ENCODE measurements around the gene HSPA12B. TPM values are rescaled to one million over a fixed set of nuclear protein-coding genes. Genes with fewer than 3 reads are reported as not detected.

Gene HSPA12B
- total and polyA plus RNA-seq, 4 donors: 0.25 to 21.2 (median 6.5) TPM

DNA sequence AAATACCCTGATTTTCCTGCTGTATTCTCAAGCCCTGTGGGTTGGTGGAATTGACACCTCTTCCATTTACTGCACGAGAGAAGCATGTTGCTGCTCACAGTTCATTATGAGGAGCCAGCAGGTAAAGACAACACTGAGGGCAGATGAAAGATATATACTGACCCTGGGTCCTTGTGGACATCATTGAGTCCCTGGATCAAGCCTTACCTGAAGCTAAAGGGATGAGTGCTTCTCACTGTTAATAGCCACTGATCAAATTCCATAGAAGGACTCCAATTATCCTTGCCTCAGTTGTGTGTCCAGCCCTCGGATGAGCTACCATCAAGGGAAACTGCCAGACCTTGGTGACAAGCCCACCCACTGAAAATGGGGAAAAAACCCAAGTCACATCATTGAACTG is 12.4 kb upstream of the HSPA12B start:
- DNase-seq: no peak
- H3K27ac ChIP-seq (ENCODE audit: low read depth in 1 of 2, low read length in 2 of 2): no peak overlapping the region
- no peak overlapping the region for H3K4me3 ChIP-seq (ENCODE audit: low read length in 2 of 2)
- WGBS, 2 donors: 70 to 74% methylated on average over 2 of the region's 2 CpGs
- no peaks in the 10 kb centered on the region for H3K9me3 ChIP-seq (ENCODE audit: control insufficient read depth, low read length)
- intact Hi-C loops (cut with DNase I): no loop called here
- H3K36me3 ChIP-seq (ENCODE audit: control insufficient read depth in 1 of 2, insufficient read depth in 2 of 2, low read length in 1 of 2): no peaks in the 10 kb centered on the region
- H3K4me1 ChIP-seq (ENCODE audit: control insufficient read depth in 1 of 2, insufficient read depth in 2 of 2, low read length in 2 of 2): no peaks in the 10 kb centered on the region
- no peaks in the 10 kb centered on the region for H3K27me3 ChIP-seq (ENCODE audit: control insufficient read depth in 1 of 2, insufficient read depth in 2 of 2, low read length in 1 of 2)
- ATAC-seq (ENCODE audit: low FRiP score): no peak

- Histone ChIP-seq H3K9me3 (ENCODE audit: control insufficient read depth, low read length) (no peaks in the 10 kb centered on the region), H3K4me3 (ENCODE audit: low read length in 2 of 2) (no peak overlapping the region), H3K27ac (ENCODE audit: low read depth in 1 of 2, low read length in 2 of 2) (no peak overlapping the region), H3K27me3 (ENCODE audit: control insufficient read depth in 1 of 2, insufficient read depth in 2 of 2, low read length in 1 of 2) (no peaks in the 10 kb centered on the region), H3K36me3 (ENCODE audit: control insufficient read depth in 1 of 2, insufficient read depth in 2 of 2, low read length in 1 of 2) (no peaks in the 10 kb centered on the region), H3K4me1 (ENCODE audit: control insufficient read depth in 1 of 2, insufficient read depth in 2 of 2, low read length in 2 of 2) (no peaks in the 10 kb centered on the region)
- no peak for ATAC-seq (ENCODE audit: low FRiP score)
- no peak for DNase-seq
- 63 to 64% methylated on average over 6 of the region's 6 CpGs for WGBS, 2 donors
- intact Hi-C loops (cut with DNase I): no loop called here
Measured at GRCh38 chr20:3720626-3721025, 11.9 kb upstream of the HSPA12B start.

DNA sequence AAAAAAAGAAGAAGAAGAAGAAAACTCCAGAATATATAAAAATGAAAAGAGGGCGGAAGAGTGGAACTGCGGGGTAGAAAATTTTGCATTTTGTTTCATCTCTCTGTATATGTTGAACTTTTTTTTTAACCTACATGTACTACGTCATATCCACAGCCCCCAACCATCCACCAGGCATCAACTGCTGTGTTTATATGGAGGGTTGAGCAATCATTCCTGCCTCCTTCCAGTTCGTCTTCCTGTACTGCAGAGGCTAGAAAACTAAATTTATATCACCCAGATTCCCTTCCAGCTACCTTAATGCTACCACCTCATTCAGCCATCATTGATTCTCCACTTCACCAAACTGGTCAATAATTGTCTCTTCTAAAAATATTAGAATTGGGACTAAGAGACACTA is 10.6 kb upstream of the HSPA12B start:
- Histone ChIP-seq H3K27me3 (ENCODE audit: control insufficient read depth in 1 of 2, insufficient read depth in 2 of 2, low read length in 1 of 2) (no peaks in the 10 kb centered on the region), H3K9me3 (ENCODE audit: control insufficient read depth, low read length) (no peaks in the 10 kb centered on the region), H3K4me1 (ENCODE audit: control insufficient read depth in 1 of 2, insufficient read depth in 2 of 2, low read length in 2 of 2) (no peaks in the 10 kb centered on the region), H3K27ac (ENCODE audit: low read depth in 1 of 2, low read length in 2 of 2) (no peak overlapping the region), H3K36me3 (ENCODE audit: control insufficient read depth in 1 of 2, insufficient read depth in 2 of 2, low read length in 1 of 2) (no peaks in the 10 kb centered on the region), H3K4me3 (ENCODE audit: low read length in 2 of 2) (no peak overlapping the region)
- DNase-seq: no peak
- intact Hi-C loops (cut with DNase I): no loop called here
- 78 to 84% methylated on average over 4 of the region's 4 CpGs for WGBS, 2 donors
- no peak for ATAC-seq (ENCODE audit: low FRiP score)

GRCh38 chr20:3723284-3723683 is 9.2 kb upstream of the HSPA12B start:
- WGBS, 2 donors: 92 to 95% methylated on average over 8 of the region's 8 CpGs
- Histone ChIP-seq H3K27me3 (ENCODE audit: control insufficient read depth in 1 of 2, insufficient read depth in 2 of 2, low read length in 1 of 2) (no peaks in the 10 kb centered on the region), H3K36me3 (ENCODE audit: control insufficient read depth in 1 of 2, insufficient read depth in 2 of 2, low read length in 1 of 2) (no peaks in the 10 kb centered on the region)

DNA sequence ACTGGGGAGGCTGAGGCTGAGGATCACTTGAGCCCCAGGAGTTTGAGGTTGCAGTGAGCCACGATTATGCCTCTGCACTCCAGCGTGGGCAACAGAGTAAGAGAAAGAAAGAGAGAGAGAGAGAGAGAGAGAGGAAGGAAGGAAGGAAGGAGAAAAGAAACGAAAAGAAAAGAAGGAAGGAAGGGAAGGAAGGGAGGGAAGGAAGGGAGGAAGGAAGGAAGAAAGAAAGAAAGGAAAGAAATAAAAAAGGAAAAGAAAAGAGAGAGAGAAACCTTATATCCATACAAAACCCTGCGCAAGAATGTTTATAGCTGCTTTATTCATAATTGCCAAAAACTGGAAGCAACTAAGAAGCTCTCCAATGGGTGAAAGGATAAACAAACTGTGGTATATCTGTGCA is 8.1 kb upstream of the HSPA12B start:
- DNase-seq (no peak), ATAC-seq (ENCODE audit: low FRiP score) (no peak)
- Histone ChIP-seq H3K4me1 (ENCODE audit: control insufficient read depth in 1 of 2, insufficient read depth in 2 of 2, low read length in 2 of 2) (no peaks in the 10 kb centered on the region), H3K4me3 (ENCODE audit: low read length in 2 of 2) (no peak overlapping the region), H3K36me3 (ENCODE audit: control insufficient read depth in 1 of 2, insufficient read depth in 2 of 2, low read length in 1 of 2) (no peaks in the 10 kb centered on the region), H3K9me3 (ENCODE audit: control insufficient read depth, low read length) (no peaks in the 10 kb centered on the region), H3K27ac (ENCODE audit: low read depth in 1 of 2, low read length in 2 of 2) (no peak overlapping the region), H3K27me3 (ENCODE audit: control insufficient read depth in 1 of 2, insufficient read depth in 2 of 2, low read length in 1 of 2) (no peaks in the 10 kb centered on the region)
- intact Hi-C loops (cut with DNase I): no loop called here
- WGBS, 2 donors: 67 to 72% methylated on average over 4 of the region's 4 CpGs

More at GRCh38 chr20:3723284-3723683, 9.2 kb upstream of the HSPA12B start:
- H3K4me3 ChIP-seq (ENCODE audit: low read length in 2 of 2): no peak overlapping the region
- H3K9me3 ChIP-seq (ENCODE audit: control insufficient read depth, low read length): no peaks in the 10 kb centered on the region
- ATAC-seq (ENCODE audit: low FRiP score) (no peak), DNase-seq (no peak)
- intact Hi-C loops (cut with DNase I): no loop called here
- no peak overlapping the region for H3K27ac ChIP-seq (ENCODE audit: low read depth in 1 of 2, low read length in 2 of 2)
- H3K4me1 ChIP-seq (ENCODE audit: control insufficient read depth in 1 of 2, insufficient read depth in 2 of 2, low read length in 2 of 2): no peaks in the 10 kb centered on the region

DNA sequence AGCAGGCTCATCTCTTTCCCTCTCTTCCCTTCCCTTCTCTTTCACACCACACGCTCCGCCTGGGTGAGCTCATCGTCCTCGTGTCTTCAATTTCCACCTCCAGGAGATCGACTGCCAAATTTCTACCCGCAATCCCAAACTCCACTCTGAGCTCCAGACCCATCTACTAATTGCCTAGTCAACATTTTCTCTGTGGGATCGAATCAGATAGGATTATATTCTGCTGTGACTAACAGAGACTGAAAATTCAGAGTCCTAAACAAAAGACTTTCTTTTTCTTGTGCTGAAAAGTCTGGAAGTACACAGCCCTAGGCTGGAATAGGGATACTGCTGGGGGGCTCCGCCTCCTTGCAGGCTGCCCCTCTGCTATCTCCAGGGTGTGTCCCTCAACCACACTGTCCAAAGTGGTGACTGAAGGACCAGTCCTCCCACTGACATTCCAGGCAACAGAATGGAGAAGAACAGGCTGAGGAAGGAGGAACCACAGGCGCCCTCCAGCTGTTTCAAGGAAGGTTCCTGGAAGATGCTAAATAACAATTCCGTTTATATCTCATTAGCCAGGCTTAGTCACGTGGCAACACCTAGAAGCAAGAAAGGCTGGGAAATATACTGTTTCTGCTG is 5.0 kb upstream of the HSPA12B start:
- H3K4me3 ChIP-seq (ENCODE audit: low read length in 2 of 2): no peak overlapping the region
- no peaks in the 10 kb centered on the region for H3K27me3 ChIP-seq (ENCODE audit: control insufficient read depth in 1 of 2, insufficient read depth in 2 of 2, low read length in 1 of 2)
- 40 to 41% methylated on average over 11 of the region's 11 CpGs for WGBS, 2 donors

DNA sequence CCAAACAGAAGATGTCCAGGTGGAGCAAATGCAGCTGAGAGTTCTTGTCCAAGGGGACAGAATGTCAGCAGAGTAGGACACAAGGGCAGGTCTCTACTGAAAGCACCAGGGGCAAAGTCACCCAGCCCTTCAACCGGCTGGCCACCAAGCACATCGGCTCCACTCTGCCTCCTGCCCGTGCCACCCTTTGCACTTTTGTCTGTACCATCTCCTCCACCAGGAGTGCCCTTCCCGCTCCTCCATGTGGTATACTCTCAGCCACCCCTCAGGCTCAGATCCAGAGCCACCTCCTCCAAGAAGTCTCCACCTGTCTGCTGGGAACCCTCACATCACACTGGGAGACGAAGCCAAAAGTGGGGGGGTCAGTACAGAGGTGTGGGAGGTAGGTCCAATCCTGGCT is 4.1 kb upstream of the HSPA12B start:
- no peak overlapping the region for H3K4me3 ChIP-seq (ENCODE audit: low read length in 2 of 2)
- ATAC-seq (ENCODE audit: low FRiP score): no peak
- H3K36me3 ChIP-seq (ENCODE audit: control insufficient read depth in 1 of 2, insufficient read depth in 2 of 2, low read length in 1 of 2): no peaks in the 10 kb centered on the region
- 77 to 82% methylated on average over 5 of the region's 5 CpGs for WGBS, 2 donors
- H3K9me3 ChIP-seq (ENCODE audit: control insufficient read depth, low read length): no peaks in the 10 kb centered on the region
- DNase-seq: no peak
- intact Hi-C loops (cut with DNase I): no loop called here
- H3K4me1 ChIP-seq (ENCODE audit: control insufficient read depth in 1 of 2, insufficient read depth in 2 of 2, low read length in 2 of 2): no peaks in the 10 kb centered on the region
- no peaks in the 10 kb centered on the region for H3K27me3 ChIP-seq (ENCODE audit: control insufficient read depth in 1 of 2, insufficient read depth in 2 of 2, low read length in 1 of 2)
- no peak overlapping the region for H3K27ac ChIP-seq (ENCODE audit: low read depth in 1 of 2, low read length in 2 of 2)

More for the DNA sequence above, 5.0 kb upstream of the HSPA12B start:
- DNase-seq (no peak), ATAC-seq (ENCODE audit: low FRiP score) (peak; percentile 70)
- Histone ChIP-seq H3K9me3 (ENCODE audit: control insufficient read depth, low read length) (no peaks in the 10 kb centered on the region), H3K27ac (ENCODE audit: low read depth in 1 of 2, low read length in 2 of 2) (no peak overlapping the region), H3K36me3 (ENCODE audit: control insufficient read depth in 1 of 2, insufficient read depth in 2 of 2, low read length in 1 of 2) (no peaks in the 10 kb centered on the region), H3K4me1 (ENCODE audit: control insufficient read depth in 1 of 2, insufficient read depth in 2 of 2, low read length in 2 of 2) (no peaks in the 10 kb centered on the region)
- intact Hi-C loops (cut with DNase I): no loop called here

GRCh38 chr20:3728876-3729275 is 3.6 kb upstream of the HSPA12B start:
- WGBS, 2 donors: 91% methylated on average over 3 of the region's 3 CpGs
- Histone ChIP-seq H3K4me1 (ENCODE audit: control insufficient read depth in 1 of 2, insufficient read depth in 2 of 2, low read length in 2 of 2) (no peaks in the 10 kb centered on the region), H3K4me3 (ENCODE audit: low read length in 2 of 2) (no peak overlapping the region), H3K9me3 (ENCODE audit: control insufficient read depth, low read length) (no peaks in the 10 kb centered on the region), H3K36me3 (ENCODE audit: control insufficient read depth in 1 of 2, insufficient read depth in 2 of 2, low read length in 1 of 2) (no peaks in the 10 kb centered on the region), H3K27ac (ENCODE audit: low read depth in 1 of 2, low read length in 2 of 2) (no peak overlapping the region), H3K27me3 (ENCODE audit: control insufficient read depth in 1 of 2, insufficient read depth in 2 of 2, low read length in 1 of 2) (no peaks in the 10 kb centered on the region)
- ATAC-seq (ENCODE audit: low FRiP score) (no peak), DNase-seq (no peak)
- intact Hi-C loops (cut with DNase I): no loop called here

DNA sequence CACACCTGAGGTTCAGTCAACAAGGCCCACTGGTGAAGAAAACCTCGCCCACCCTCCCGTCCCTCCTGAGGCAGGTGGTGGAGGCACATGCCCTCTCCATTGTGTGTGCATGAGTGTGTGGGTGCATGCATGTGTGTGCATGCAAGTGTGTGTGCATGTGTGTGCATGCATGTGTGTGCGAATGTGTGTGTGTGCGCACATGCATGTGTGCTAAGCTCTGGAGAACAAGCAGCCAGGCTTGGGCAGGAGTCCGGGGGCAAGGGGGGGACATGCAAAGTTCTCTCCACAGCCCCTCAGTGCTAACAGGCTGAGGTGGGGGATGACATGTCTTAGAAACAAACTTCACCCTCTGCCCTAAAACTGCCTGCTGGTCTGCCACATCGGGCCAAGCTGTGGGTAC is 3.1 kb upstream of the HSPA12B start:
- H3K27ac ChIP-seq (ENCODE audit: low read depth in 1 of 2, low read length in 2 of 2): no peak overlapping the region
- H3K27me3 ChIP-seq (ENCODE audit: control insufficient read depth in 1 of 2, insufficient read depth in 2 of 2, low read length in 1 of 2): no peaks in the 10 kb centered on the region
- no peak overlapping the region for H3K4me3 ChIP-seq (ENCODE audit: low read length in 2 of 2)
- H3K36me3 ChIP-seq (ENCODE audit: control insufficient read depth in 1 of 2, insufficient read depth in 2 of 2, low read length in 1 of 2): no peaks in the 10 kb centered on the region
- intact Hi-C loops (cut with DNase I): no loop called here
- ATAC-seq (ENCODE audit: low FRiP score): no peak
- no peaks in the 10 kb centered on the region for H3K4me1 ChIP-seq (ENCODE audit: control insufficient read depth in 1 of 2, insufficient read depth in 2 of 2, low read length in 2 of 2)
- WGBS, 2 donors: 90 to 93% methylated on average over 6 of the region's 6 CpGs
- no peak for DNase-seq
- H3K9me3 ChIP-seq (ENCODE audit: control insufficient read depth, low read length): no peaks in the 10 kb centered on the region
